SHP77 treated with DMSO at 0.1 percent for 48 hours (cell line): ENCODE results near the gene PARP8.

Experiments
- DNase-seq: peaks from one replicate; lab custom pipeline; 2025; lab: John Stamatoyannopoulos, UW

The PARP8 gene

GRCh38 chr5:50849554-50849953 is 183.1 kb downstream of the PARP8 start:
- DNase-seq: no peak

DNA sequence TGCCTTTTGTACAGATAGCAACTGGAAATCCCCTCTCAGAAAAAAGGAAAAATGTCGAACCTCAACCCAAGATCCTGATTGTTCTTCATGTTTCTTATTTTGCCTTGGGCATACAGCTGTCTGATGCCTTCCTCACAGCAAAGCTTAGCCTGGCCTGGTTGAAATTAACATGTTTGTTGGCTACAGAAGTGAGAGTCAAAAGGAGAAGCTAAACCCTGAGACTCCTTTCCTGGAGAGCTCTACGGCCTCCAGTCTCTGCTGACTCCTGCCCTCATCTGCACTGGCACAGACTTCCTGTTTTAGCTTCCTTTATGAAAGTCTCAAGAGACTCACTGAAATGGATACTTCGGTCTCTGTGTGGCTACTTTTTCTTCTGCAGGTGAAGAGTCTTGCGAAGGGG is 186.7 kb downstream of the PARP8 start:
- no peak for DNase-seq

- no peak for DNase-seq
Measured at GRCh38 chr5:50854082-50854481, 187.6 kb downstream of the PARP8 start.

- DNase-seq: no peak
Measured at GRCh38 chr5:50855001-50855400, 188.6 kb downstream of the PARP8 start.

DNA sequence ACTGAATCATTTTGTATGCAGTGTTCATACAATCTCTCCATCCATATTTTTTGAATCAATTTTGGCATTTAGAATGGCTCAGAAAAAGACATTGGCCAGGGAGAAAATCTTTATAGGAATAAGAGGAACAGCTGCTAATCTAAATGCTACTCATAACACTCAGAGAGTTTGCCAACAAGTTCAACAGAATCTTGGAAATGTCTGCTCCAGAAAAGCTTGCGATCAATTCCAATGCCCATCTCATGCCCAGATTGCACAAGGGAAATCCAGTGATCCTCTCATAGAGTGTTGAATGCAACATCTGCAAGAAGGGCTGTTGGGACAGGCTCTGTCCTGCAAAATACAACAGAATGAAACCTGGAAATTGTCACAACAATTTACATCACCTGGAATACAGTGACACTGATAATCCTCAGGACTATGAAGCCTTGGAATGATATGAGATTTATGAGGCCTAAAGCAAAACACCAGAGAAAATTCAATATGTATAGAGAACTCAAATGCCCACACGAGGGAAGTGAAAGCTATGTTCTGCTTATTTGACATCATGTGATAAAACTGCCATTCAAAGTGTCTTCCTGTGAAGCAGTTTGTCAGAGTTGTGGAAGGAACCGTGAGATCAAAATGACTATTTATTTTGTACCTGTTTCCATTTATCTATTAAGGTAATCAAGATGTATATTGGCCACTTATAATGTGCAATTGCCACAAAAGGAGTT is 190.1 kb downstream of the PARP8 start:
- DNase-seq: no peak

DNA sequence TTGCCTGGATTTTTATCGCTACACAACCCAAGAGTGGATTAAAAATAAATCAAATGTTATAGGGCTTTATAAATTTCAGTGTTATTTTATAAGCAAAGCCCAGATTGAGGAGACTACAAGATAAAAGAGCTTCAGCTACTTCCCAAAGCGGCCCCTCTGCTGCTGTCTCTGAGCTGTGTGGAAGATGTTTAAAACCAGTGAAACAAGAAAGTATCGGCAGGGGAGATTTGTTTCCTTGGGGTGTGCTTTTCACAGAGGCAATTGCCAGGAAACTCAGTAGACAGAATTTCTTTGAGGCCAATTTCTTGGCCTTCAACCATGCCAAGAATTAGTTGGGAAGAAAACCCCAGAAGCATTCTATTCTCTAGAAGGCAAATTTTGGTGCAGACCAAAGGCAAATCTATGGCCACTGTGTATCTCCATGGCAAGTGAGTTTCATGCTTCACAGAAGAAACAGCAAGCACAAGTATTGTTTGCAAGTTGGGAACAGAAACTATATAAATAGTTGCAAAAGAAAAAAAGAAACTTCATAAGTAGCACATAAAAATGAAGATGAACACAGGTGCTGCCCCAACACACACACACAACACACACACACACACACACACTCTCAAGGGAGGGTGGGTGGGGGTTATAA is 197.2 kb downstream of the PARP8 start:
- no peak for DNase-seq

- no peak for DNase-seq
Measured at GRCh38 chr5:50864466-50864865, 198.0 kb downstream of the PARP8 start.

DNA sequence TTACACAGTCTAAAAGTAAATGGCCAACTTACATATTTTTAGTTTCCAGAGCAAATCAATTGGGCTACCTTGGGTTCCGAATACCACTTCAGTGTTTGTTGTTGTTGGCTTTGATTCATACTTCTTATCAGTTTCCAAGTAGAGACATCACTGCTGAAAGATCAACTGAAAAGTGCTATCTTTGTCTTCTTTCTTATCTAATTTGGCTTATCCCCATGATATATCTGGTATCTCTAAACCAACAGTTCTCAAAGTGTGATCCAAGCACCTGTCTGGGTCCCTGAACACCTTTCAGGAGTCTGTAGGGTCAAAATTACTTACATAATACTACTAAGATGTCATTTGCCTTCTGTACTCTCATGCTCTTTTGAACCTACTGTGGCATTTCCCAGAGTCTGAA is 200.0 kb downstream of the PARP8 start:
- DNase-seq: no peak

- no peak for DNase-seq
Measured at GRCh38 chr5:50867140-50867539, 200.7 kb downstream of the PARP8 start.

- DNase-seq: no peak
Measured at GRCh38 chr5:50873595-50874277, 207.3 kb downstream of the PARP8 start.

GRCh38 chr5:50874306-50875001 is 208.0 kb downstream of the PARP8 start:
- no peak for DNase-seq

- DNase-seq: no peak
Measured at GRCh38 chr5:50875002-50875344, 208.5 kb downstream of the PARP8 start.

- DNase-seq: no peak
Measured at GRCh38 chr5:50878470-50878869, 212.0 kb downstream of the PARP8 start.

DNA sequence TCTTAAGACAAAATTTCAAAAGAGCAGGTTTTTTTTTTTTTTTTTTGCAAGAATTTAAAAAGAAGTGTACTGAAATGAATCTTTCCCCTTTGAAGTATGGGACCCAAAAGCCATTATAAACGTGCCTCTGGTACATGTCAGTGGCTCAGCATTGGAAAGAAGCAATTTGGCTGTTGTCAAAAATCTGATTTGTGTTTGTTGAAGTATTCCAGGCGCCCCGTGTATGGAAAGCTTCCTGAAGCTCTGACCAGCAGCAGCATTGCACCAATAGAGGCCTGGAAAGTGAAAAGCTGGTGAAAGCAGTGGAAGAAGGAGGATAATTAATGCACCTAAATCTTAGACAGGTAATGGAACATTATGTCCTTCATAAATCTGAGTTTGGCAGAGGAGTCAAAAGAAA is 215.0 kb downstream of the PARP8 start:
- no peak for DNase-seq

GRCh38 chr5:50886657-50887345 is 220.4 kb downstream of the PARP8 start:
- no peak for DNase-seq

DNA sequence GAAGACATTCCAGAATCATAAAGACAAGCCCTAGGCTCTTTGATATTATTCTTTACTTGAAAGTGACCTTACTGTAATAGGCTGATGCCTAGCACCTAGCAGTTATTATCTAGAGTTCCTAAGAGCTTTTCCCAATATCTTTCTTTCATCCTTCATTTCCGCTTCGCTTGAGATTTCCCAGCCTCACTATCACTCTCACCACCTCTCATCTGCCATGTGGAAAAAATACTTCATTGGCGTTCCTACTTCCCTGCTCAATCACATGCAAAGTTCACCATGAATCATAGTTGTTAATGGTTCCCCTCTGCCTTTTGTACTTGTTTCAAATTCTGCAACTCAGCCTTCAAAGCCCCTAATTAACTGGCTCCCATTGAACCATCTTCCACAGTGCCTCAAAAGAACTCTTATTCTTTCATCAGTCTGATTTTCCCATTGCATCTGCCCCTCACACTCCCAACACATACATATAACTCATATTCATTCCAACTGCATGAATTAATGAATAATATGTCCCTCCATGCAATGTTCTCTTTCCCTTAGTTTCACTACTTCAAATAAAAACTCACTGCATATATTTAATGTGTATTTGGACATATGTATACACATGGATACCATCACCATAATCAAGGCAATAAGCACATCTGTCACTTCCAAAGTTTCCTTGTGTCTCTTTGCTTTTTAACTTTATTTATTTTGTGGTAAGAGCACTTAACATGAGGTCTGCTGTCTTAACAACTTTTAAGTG is 221.6 kb downstream of the PARP8 start:
- DNase-seq: no peak

GRCh38 chr5:50888751-50889150 is 222.3 kb downstream of the PARP8 start:
- DNase-seq: no peak

- DNase-seq: no peak
Measured at GRCh38 chr5:50889790-50890189, 223.4 kb downstream of the PARP8 start.
